GM19328 (cell line): ENCODE results near the gene ATP8A2.
"Not testable (repeated sequence)": the region's sequence is repeated elsewhere in the genome, so short reads cannot be mapped to it uniquely, and the experiment has no call there.

Source experiments
- ATAC-seq: cut with Tn5 transposase; IDR thresholded peaks from one replicate; pipeline ENCODE4 v1.9.1; 2021; ENCODE audit warnings: mild to moderate bottlenecking, moderate library complexity; ENCODE audit not compliant: unreplicated experiment

The ATP8A2 gene

GRCh38 chr13:25761041-25761440 lies 389.3 kb downstream of the ATP8A2 start:
- ATAC-seq: no peak

GRCh38 chr13:25762281-25762680 lies 390.5 kb downstream of the ATP8A2 start:
- no peak for ATAC-seq

- no peak for ATAC-seq
These were observed 391.1 kb downstream of the ATP8A2 start for GRCh38 chr13:25762795-25763377.

- no peak for ATAC-seq
These were observed 392.6 kb downstream of the ATP8A2 start for GRCh38 chr13:25764378-25764777.

- no peak for ATAC-seq
These were observed 393.5 kb downstream of the ATP8A2 start for GRCh38 chr13:25765266-25765665.

- ATAC-seq: no peak
These were observed 394.8 kb downstream of the ATP8A2 start for GRCh38 chr13:25766576-25766975.

GRCh38 chr13:25766991-25767390 lies 395.2 kb downstream of the ATP8A2 start:
- ATAC-seq: no peak

- no peak for ATAC-seq
These were observed 396.6 kb downstream of the ATP8A2 start for GRCh38 chr13:25768376-25768775.

- ATAC-seq: no peak
These were observed 397.1 kb downstream of the ATP8A2 start for GRCh38 chr13:25768838-25769237.

- ATAC-seq: no peak
These were observed 398.8 kb downstream of the ATP8A2 start for GRCh38 chr13:25770601-25771000.

GRCh38 chr13:25771202-25771601 lies 399.4 kb downstream of the ATP8A2 start:
- no peak for ATAC-seq

GRCh38 chr13:25771641-25772478 lies 400.1 kb downstream of the ATP8A2 start:
- ATAC-seq: no peak

GRCh38 chr13:25772534-25772933 lies 400.8 kb downstream of the ATP8A2 start:
- not testable (repeated sequence) for ATAC-seq

- ATAC-seq: not testable (repeated sequence)
These were observed 402.3 kb downstream of the ATP8A2 start for GRCh38 chr13:25774056-25774455.

GRCh38 chr13:25775275-25775674 lies 403.5 kb downstream of the ATP8A2 start:
- ATAC-seq: no peak

GRCh38 chr13:25775986-25776385 lies 404.2 kb downstream of the ATP8A2 start:
- ATAC-seq: no peak

GRCh38 chr13:25776722-25777121 lies 404.9 kb downstream of the ATP8A2 start:
- no peak for ATAC-seq

GRCh38 chr13:25777509-25777908 lies 405.7 kb downstream of the ATP8A2 start:
- ATAC-seq: no peak

- ATAC-seq: no peak
These were observed 406.6 kb downstream of the ATP8A2 start for GRCh38 chr13:25778365-25778764.

GRCh38 chr13:25778808-25779305 lies 407.1 kb downstream of the ATP8A2 start:
- ATAC-seq: no peak

- ATAC-seq: no peak
These were observed 411.3 kb downstream of the ATP8A2 start for GRCh38 chr13:25783076-25783475.

- no peak for ATAC-seq
These were observed 411.8 kb downstream of the ATP8A2 start for GRCh38 chr13:25783601-25784024.
